NCI-H69 (cell line): ENCODE data around the gene SLC25A45.

Experiments used
- DNase-seq: peaks from one replicate; lab custom pipeline; 2025; lab: John Stamatoyannopoulos, UW

SLC25A45 gene

GRCh38 chr11:65389294-65389980, 7.0 kb upstream of the SLC25A45 start:
- no peak for DNase-seq

- no peak for DNase-seq
Observed at GRCh38 chr11:65388731-65389130, 6.3 kb upstream of the SLC25A45 start.

DNA sequence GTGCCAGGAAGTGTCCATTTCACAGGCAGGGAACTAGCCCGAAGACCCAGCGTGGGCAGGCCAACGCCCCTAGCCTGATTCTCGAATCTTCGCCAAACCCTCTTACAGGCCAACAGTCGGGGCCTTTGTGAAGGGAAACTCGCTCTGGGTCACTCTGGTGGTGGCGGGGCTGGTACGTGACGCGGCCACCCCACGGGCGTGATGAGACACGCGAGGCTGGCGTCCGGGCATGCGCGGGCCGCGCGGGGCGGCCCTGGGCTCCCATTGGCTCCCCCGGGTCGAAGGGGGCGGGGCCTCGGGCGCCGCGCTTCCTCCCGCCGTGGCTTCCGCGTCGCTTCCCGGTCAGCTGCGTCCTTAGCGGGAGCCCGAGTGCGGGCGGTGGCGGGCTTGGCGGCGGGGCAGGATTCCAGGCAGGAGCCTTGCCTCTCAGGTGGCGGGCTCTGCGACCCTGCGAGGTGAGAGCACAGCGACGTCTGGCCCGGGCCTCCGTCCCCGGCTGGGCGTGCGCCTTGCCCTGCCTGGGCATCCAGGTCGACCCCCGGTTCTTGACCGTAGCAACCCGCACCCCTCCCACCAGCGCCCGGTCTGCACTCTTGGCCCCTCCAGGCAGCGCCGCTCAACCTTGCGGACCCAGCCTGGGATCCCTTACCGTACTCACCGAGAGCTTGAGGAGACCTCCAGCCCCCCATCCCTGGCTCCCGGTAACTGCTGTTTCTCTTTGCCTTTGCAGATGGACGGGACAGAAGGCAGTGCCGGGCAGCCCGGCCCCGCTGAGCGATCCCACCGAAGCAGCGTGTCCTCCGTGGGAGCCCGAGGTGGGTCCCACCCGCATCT, 4.1 kb upstream of the SLC25A45 start, which contains the start of gene FRMD8:
TSS of gene FRMD8 (plus strand) at position 331 of the 834 bp plus-strand sequence. CDS start at position 731, 400 bp downstream.
- peak; percentile 93 for DNase-seq

GRCh38 chr11:65384301-65384889, 1.9 kb upstream of the SLC25A45 start:
- DNase-seq, result no peak

DNA sequence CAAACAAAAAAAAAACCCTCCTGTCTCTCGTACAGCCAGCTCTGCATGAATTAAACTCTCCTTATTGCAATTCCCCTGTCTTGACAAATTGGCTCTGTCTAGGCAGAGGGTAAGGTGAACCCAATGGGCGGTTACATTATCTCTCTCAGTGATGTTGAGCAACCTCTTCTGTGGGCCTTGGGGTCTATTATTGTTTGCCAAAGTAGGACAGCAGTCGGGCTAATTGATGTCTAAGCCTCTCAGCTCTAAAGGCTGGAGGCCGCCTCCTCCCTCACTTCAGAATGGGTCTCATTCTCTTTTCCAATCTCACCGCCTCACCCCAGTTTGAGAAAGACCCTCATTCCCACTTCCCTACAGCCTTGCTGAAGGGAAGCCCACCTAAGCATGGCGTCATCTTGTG, 1.3 kb upstream of the SLC25A45 start:
- DNase-seq, result peak; percentile 46

- no peak for DNase-seq
Observed at GRCh38 chr11:65382804-65383368, 440 bp upstream of the SLC25A45 start.

GRCh38 chr11:65381716-65382032, 772 bp downstream of the SLC25A45 start:
- DNase-seq, result no peak

GRCh38 chr11:65380460-65381119, 1.9 kb downstream of the SLC25A45 start:
- DNase-seq, result peak; percentile 31

DNA sequence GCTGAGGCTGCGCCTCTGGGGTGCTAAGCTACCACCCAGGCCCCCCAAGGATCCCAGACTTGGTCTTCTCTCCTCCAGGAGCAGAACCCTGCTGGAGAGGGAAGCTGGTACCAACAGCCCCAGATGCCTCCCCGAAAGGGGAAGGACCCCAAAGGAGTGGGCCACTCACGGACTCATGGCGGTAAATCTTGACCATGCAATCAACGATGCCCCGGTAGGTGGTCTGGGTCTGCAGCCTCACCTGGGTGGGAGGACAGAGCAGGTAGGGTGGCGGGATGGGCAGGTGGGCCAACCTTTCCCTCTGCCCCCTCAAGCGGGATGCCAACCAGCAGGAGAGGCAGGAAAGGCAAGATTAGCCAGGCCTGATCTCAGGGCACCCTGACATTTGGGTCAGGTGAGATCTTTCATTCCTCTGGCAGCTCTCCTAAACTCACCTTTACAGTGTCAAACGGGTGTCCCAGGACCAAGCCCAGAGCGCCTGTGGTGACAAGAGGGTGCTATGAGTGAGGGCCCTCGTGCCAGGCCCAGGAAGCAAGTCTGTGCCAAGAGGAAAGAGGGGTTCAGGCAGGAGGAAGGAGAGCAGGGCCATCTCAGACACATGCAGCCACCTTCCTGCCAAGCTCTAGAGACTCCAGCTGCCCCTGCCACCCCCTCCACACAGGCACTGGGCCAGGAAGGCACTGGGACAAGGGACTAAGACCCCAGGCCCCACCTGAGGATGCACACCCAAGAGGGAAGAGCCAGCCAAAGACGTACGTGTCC, 2.6 kb downstream of the SLC25A45 start:
- no peak for DNase-seq

DNA sequence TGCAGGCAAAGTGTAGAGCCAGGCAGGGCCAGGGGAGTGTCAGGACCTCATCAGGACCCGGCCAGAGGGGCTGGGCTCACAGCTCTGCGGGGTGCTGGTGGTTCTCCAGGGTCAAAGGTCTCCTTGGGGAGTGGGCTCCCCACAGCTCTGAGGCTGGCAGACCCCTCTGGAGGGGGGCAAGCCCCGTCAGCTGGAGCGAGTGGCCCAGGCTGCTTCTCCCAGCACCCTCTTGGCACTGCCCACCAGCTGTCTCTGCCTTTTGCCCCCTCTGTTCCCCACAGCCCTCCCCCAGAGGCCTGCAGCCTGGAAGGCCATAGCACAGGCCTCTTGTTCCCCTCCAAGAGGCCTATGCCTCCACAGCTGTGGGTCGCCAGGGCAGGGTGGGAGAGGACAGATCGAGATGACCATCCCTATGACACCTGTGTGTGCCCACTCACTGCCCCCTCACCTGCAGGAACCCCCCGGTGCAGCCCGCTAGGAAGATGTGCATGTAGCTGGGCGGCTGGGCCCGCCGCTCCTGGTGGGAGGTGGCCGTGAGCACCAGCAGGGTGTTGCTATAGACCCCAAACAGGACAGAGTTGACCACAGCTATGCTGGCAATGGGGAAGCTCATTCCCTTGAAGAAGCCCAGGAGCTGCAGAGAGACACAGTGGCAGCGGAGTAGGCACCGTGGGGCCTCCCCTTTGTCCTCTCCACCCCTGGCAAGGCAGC, 3.4 kb downstream of the SLC25A45 start:
- no peak for DNase-seq

- no peak for DNase-seq
Observed at GRCh38 chr11:65378208-65378927, 4.1 kb downstream of the SLC25A45 start.

DNA sequence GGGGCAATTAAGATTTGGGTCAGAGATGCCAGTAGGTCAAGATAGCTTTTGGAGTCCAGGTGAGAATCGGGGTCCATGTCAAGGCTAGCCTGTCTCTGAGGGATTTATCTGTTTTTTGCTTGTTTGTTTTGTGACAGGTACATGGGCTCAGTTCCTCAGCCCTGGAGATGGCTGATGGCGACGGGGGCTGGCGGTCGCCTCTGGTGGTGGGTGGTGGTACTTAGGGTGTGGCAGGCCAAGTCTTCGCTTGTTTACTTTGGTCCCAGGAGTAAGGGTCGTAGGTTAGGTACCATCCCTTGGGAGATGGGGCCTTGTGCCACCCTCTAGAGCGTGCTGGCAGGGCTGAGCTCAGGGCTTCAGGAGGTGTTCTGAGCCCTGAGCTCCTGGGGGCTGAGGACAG, 4.7 kb downstream of the SLC25A45 start:
- no peak for DNase-seq

DNA sequence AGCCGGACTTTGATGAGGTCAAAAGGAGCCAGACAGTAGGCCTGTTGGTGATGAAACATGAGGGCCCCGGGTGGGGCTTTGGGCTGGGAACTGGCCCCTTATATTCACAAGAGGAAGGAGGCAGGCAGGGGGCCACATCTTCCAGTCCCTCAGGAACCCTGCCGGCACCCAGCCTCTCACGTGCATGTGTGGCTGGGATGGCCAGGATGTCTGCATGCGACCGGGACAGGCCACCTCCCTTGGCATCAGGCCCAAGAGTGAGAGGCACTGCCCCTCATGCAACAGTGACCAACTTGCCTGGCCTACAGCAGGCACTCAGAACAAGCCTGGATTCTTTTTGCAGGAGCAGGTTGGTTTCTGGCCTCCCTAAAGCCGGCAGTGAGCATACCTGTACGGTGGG, 5.4 kb downstream of the SLC25A45 start:
- DNase-seq, result no peak

GRCh38 chr11:65376138-65376713, 6.2 kb downstream of the SLC25A45 start:
- DNase-seq, result no peak

DNA sequence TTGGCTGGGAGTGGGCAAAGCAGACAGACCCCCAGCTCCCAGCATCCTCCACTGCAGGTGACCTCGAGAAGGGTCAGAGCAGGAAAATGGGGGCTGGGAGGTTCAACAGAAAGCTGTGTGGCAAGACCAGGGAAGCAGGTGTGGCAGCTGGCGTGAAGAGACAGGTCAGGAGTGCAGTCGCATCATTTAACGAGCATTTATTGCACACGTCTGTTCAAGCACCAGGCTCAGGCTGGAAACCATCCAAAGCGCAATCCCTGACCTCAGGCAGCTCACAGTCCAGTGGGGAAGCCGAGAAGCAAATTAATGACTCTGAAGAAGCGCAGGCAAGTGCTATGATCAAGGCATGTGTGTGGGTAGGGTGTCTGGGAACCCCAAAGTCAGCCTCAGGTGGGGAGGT, 7.4 kb downstream of the SLC25A45 start:
- peak; percentile 21 for DNase-seq

DNA sequence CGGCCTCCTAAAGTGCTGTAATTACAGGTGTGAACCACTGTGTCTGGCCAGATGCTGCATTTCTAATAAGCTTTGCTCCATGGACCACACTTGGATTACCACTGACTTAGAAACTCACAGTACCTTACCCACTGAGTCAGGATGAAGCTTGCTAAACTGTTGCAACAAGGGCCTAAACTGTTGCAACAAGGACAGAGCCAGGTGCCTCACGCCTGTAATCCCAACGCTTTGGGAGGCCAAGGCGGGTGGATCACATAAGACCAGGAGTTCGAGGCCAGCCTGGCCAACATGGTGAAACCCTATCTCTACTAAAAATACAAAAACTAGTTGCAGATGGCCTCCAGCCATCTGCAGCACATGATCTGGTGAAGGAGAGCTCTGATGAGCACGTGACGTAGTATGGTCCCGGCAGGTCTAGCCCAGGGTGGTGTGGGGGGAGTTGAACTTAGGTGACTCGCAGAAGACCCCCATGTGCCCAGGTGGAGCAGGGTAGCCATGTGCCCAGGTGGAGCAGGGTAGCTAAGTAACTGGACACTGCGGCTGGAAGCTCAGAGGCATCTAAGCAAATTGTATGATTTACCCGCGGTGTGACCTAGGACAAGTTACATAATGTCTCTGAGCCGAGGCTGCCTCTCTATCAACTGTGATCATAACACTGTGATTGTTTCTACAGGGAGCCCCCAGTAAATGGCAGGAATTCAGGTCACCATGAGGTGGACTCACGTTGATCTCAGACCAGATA, 8.4 kb downstream of the SLC25A45 start:
- no peak for DNase-seq

DNA sequence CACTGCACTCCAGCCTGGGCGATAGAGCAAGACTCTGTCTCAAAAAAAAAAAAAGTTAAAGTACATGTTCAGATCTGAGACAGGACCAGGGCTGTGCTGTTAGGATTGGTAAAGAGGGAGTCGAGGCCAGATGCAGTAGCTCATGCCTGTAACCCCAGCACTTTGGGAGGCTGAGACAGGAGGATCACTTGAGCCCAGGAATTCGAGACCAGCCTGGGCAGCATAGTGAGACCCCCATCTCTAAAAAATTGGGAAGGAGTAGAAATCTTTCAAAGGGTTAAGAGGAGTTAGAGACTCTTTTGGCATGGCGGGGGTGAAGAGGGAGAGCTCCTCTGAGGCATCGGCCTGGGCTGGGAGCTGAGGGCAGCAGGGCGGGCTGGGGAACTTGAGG, 11.8 kb downstream of the SLC25A45 start:
- DNase-seq, result no peak

DNA sequence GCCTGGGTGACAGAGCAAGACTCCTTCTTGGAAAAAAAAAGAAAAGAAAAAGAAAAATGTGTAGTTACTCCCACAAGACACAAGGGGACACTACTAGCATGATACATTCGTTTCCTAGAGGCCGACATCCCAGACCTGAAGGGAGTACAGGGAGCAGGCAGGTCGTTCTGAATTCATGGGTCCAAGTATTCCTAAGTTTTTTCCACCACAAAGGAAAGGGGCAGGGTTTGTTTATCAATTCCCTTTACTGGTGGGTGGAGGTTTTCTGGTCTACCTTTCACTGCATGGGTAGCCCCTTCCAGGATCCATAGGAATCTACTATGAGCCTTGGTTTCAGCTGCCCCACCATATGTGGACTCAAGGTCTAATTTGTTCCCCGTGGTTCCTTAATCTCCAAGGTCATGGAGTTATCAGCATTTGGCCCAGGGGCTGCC, 16.1 kb downstream of the SLC25A45 start:
- DNase-seq, result peak; percentile 91

DNA sequence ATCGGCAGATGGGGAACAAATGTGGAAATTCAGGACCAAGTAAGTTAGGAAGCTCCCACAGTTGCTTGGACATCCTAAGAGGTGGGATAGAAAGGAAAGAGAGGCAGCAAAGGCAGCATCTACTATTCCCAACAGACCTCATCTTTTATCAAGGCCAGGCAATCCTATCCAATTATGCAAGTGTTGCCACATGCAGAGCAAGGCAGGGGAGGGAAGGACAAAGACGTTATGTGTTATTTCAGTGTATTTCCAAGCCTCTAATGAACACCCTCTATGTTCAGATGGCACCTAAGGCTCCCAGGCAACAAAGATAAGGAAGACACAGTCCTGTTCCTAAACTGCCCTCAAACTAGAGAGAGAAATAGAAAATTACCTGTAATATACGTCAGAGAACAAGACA, 18.7 kb downstream of the SLC25A45 start:
- peak; percentile 19 for DNase-seq
